K562 (cell line): Measurements from ENCODE around the gene AFDN. TPM values are rescaled to one million over a fixed set of nuclear protein-coding genes. Genes with fewer than 3 reads are reported as not detected.

Experiments used
- ATAC-seq: fragments of 200-7000 bp; cut with Tn5 transposase; 3 replicates; pipeline ENCODE4 v1.9.1; 2020; ENCODE audit warnings: moderate library complexity
- BruUV-seq: library from RNA; stranded (reverse); fragments of 400-500 nt; replicated peaks from 2 replicates; lab custom pipeline; 2021; lab: Mats Ljungman, UMichigan
- CTCF ChIA-PET: fragments of 300-600 bp; formaldehyde crosslinking; extraction: SDS; loops from one replicate; lab custom pipeline; 2021; ENCODE audit warnings: low intra/inter-chr PET ratio; lab: Yijun Ruan, JAX
- POLR2A ChIA-PET: fragments of 300-600, 350-650 bp; sonication (Branson Sonifier 250); formaldehyde crosslinking; extraction: SDS; loops from one replicate; lab custom pipeline; 2021; ENCODE audit warnings: antibody characterized with exemption, inconsistent platforms; lab: Yijun Ruan, JAX
- DNase-seq, 4 experiments: peaks; one replicate each; pipeline versions ENCODE4 v3.0.0 to v3.0.0-alpha.2; 2011 to 2018; ENCODE audit warnings: low spot score in 3 of 4, mixed read lengths in 3 of 4; ENCODE audit errors: extremely low read depth in 1 of 4
- FAIRE-seq: peaks from 2 replicates; lab custom pipeline; 2011; peaks lifted over from hg19 to GRCh38; lab: Jason Lieb, UNC
- H2AFZ ChIP-seq: 2 replicates; pipeline ENCODE4 v1.6.0; 2011; ENCODE audit warnings: low read depth, low read length, control low read depth, inconsistent platforms
- H3K27ac ChIP-seq: fragments of 200-600 bp; 3 replicates; pipeline ENCODE4 v1.8.0; 2011; ENCODE audit warnings: low read depth, mild to moderate bottlenecking, control low read depth, inconsistent platforms, low read length, moderate library complexity, mixed read lengths; ENCODE audit errors: extremely low read depth
- H3K27me3 ChIP-seq, 2 experiments: fragments of 300-600 bp in 1 of 2; 2 replicates in 1 of 2; 3 replicates in 1 of 2; pipeline versions ENCODE4 v1.6.0 to v1.8.0; 2011; ENCODE audit warnings: inconsistent platforms in 2 of 2, low read length in 2 of 2, mild to moderate bottlenecking in 1 of 2, mixed read lengths in 1 of 2, moderate library complexity in 1 of 2; ENCODE audit not compliant: control insufficient read depth in 2 of 2, insufficient read depth in 2 of 2
- H3K36me3 ChIP-seq: fragments of 300-600 bp; 3 replicates; pipeline ENCODE4 v1.8.0; 2011; ENCODE audit warnings: mild to moderate bottlenecking, low read length, inconsistent platforms; ENCODE audit not compliant: control insufficient read depth, insufficient read depth
- H3K4me1 ChIP-seq, 2 experiments: fragments of 200-600 bp in 1 of 2; replicated peaks in 1 of 2; 2 replicates in 1 of 2; 3 replicates in 1 of 2; pipeline versions ENCODE4 v1.5.1 to v1.8.0; 2011; ENCODE audit warnings: inconsistent platforms in 2 of 2, low read length in 2 of 2, mild to moderate bottlenecking in 1 of 2, mixed read lengths in 1 of 2, moderate library complexity in 1 of 2; ENCODE audit not compliant: control insufficient read depth in 2 of 2, insufficient read depth in 2 of 2
- H3K4me2 ChIP-seq: 2 replicates; pipeline ENCODE4 v1.6.1; 2011; ENCODE audit warnings: low read length, control low read depth, inconsistent platforms, mixed read lengths; ENCODE audit not compliant: insufficient read depth
- H3K4me3 ChIP-seq: fragments of 200-600 bp; sonication (generic), shearing (Covaris generic); 2 replicates; pipeline ENCODE4 v1.5.1; 2016; ENCODE audit warnings: control low read depth, inconsistent platforms
- H3K79me2 ChIP-seq: fragments of 200-600 bp; 3 replicates; pipeline ENCODE4 v1.8.0; 2011; ENCODE audit warnings: low read length, inconsistent platforms; ENCODE audit not compliant: control insufficient read depth, insufficient read depth
- H3K9ac ChIP-seq, 2 experiments: 2 replicates each; pipeline versions ENCODE4 v1.6.0 to v1.6.1; 2011; ENCODE audit warnings: low read depth in 2 of 2, low read length in 2 of 2, control low read depth in 1 of 2, inconsistent platforms in 1 of 2, mild to moderate bottlenecking in 1 of 2, mixed read lengths in 1 of 2; ENCODE audit not compliant: insufficient read depth in 1 of 2
- H3K9me1 ChIP-seq: one replicate; pipeline ENCODE4 v1.6.0; 2011; ENCODE audit warnings: inconsistent platforms, mild to moderate bottlenecking, low read length, moderate library complexity; ENCODE audit not compliant: control insufficient read depth, insufficient read depth
- H3K9me3 ChIP-seq: replicated peaks from 2 replicates; pipeline ENCODE4 v1.5.1; 2011; ENCODE audit warnings: low read depth, low read length, inconsistent platforms; ENCODE audit not compliant: control insufficient read depth, insufficient read depth
- H4K20me1 ChIP-seq: replicated peaks from 2 replicates; pipeline ENCODE4 v1.6.1; 2011; ENCODE audit warnings: low read length, inconsistent platforms, mixed read lengths; ENCODE audit not compliant: control insufficient read depth, insufficient read depth
- DEAF1 ChIP-seq: fragments of 450-650 bp; formaldehyde crosslinking; IDR thresholded peaks from 2 replicates; pipeline ENCODE4 v1.4.0; 2020; ENCODE audit warnings: mild to moderate bottlenecking, moderate library complexity
- FOXJ3 ChIP-seq: sonication (generic); formaldehyde crosslinking; IDR thresholded peaks from 2 replicates; pipeline ENCODE4 v1.4.0; 2020; ENCODE audit warnings: mild to moderate bottlenecking, missing genetic modification reagents
- FOXM1 ChIP-seq, 2 experiments: fragments of 450-650 bp in 1 of 2; sonication (generic) in 1 of 2; formaldehyde crosslinking in 1 of 2; IDR thresholded peaks; 2 replicates each; pipeline versions ENCODE4 v1.6.1 to v1.9.0; 2017 to 2022; ENCODE audit warnings: low read depth in 2 of 2, mild to moderate bottlenecking in 2 of 2, missing genetic modification reagents in 1 of 2, moderate library complexity in 1 of 2
- HDAC6 ChIP-seq: IDR thresholded peaks from 2 replicates; pipeline ENCODE4 v1.6.1; 2012; ENCODE audit warnings: low read depth, mild to moderate bottlenecking, control low read depth, inconsistent platforms, low read length, moderate library complexity
- JUNB ChIP-seq: fragments of 450-650 bp; formaldehyde crosslinking; conservative IDR thresholded peaks from 2 replicates; pipeline ENCODE4 v1.4.0; 2020; ENCODE audit warnings: mild to moderate bottlenecking
- MITF ChIP-seq: IDR thresholded peaks from 2 replicates; pipeline ENCODE4 v1.6.1; 2014; ENCODE audit warnings: antibody characterized with exemption
- MXD1 ChIP-seq: fragments of 250-450 bp; sonication (Bioruptor Pico); IDR thresholded peaks from 2 replicates; pipeline ENCODE4 v1.8.0; 2021; ENCODE audit warnings: borderline replicate concordance, mild to moderate bottlenecking, moderate library complexity; ENCODE audit not compliant: poor library complexity, severe bottlenecking
- NR0B1 ChIP-seq: fragments of 450-650 bp; IDR thresholded peaks from one replicate; pipeline ENCODE4 v1.6.1; 2018; ENCODE audit warnings: mild to moderate bottlenecking, moderate library complexity; ENCODE audit not compliant: partially characterized antibody
- THAP12 ChIP-seq: fragments of 250-450 bp; sonication (Bioruptor Pico); IDR thresholded peaks from 2 replicates; pipeline ENCODE4 v1.9.0; 2021; ENCODE audit warnings: mild to moderate bottlenecking, inconsistent platforms
- ZNF518B ChIP-seq: fragments of 250-450 bp; sonication (Bioruptor Pico); IDR thresholded peaks from 2 replicates; pipeline ENCODE4 v1.5.0; 2021; ENCODE audit warnings: mild to moderate bottlenecking, moderate library complexity
- WGBS: fragments of 100-300 bp; shearing (Covaris generic); methylation state at CpG from one replicate; pipeline ENCODE4 v1.1.6; 2016; ENCODE audit warnings: low coverage, mixed read lengths; ENCODE audit not compliant: insufficient coverage; ENCODE audit errors: missing lambda C conversion rate; 5-methylcytosine and 5-hydroxymethylcytosine counted together
- in situ Hi-C: fragments of 300-500 bp; cut with MboI; formaldehyde crosslinking; loops from 4 replicates; pipeline ENCODE4 v1.15.0; 2018; ENCODE audit warnings: inconsistent platforms, mixed read lengths
- intact Hi-C: fragments of 100-400 bp; cut with micrococcal nuclease; formaldehyde crosslinking; loops from 2 replicates; pipeline ENCODE4 v1.14.2; 2022
- polyA plus RNA-seq, 8 experiments: library from polyadenylated mRNA; depleted of rRNA in 4 of 8; stranded (reverse) in 5 of 8; unstranded in 3 of 8; fragments of >200 nt; fragmentation: Nextera tagmentation in 2 of 8; fragmentation: Illumina TruSeq in 1 of 8; extraction: Ambion mirVana in 2 of 8; extraction: Trizol in 1 of 8; gene quantifications; 2 replicates each; pipeline versions ENCODE4 v1.2.1 to v1.2.3, GENCODE V29; 2011 to 2014; ENCODE audit warnings: inconsistent platforms in 1 of 8, missing spikeins in 1 of 8
- total RNA-seq, 7 experiments: library from RNA; depleted of rRNA in 6 of 7; stranded (reverse); fragments of >200 nt in 6 of 7; fragmentation: Illumina TruSeq in 2 of 7; extraction: Trizol in 2 of 7; gene quantifications; 2 replicates each; pipeline versions ENCODE4 v1.2.1 to v1.2.3, GENCODE V29; 2011 to 2021; ENCODE audit warnings: low replicate concordance in 1 of 7

The AFDN gene
- total and polyA plus RNA-seq, 9 of the 15 experiments (the other 6 are each of a cell fraction or from before 2014, with no cell fraction given), result 7.2 to 129 (median 105) TPM

- H3K4me3 ChIP-seq, result no peak overlapping the region
- no peak for FAIRE-seq
- H3K36me3 ChIP-seq, result peaks cover 87% of the 10 kb centered on the region; the same call in 2 of the 3 replicates
- no peak overlapping the region for H3K27ac ChIP-seq
- peaks cover 7% of the 10 kb centered on the region for H3K9me1 ChIP-seq
- intact Hi-C loops (no loop called here), in situ Hi-C loops (no loop called here)
- ChIA-PET POLR2A (no interaction called here), CTCF (no interaction called here)
- no peaks in the 10 kb centered on the region for H4K20me1 ChIP-seq
- no peaks in the 10 kb centered on the region for H3K79me2 ChIP-seq
- no peaks in the 10 kb centered on the region for H3K9me3 ChIP-seq
- no peak; the same call in 2 of the 3 replicates for ATAC-seq
- H3K4me1 ChIP-seq, result no peaks in the 10 kb centered on the region
- DNase-seq, result no peak
- no peak overlapping the region for H3K4me2 ChIP-seq
- H3K9ac ChIP-seq, result no peak overlapping the region
- no peaks in the 10 kb centered on the region for H3K27me3 ChIP-seq
- no TSS peak for BruUV-seq
- WGBS, result 86% methylated on average over 3 of the region's 3 CpGs
- H2AFZ ChIP-seq, result no peak overlapping the region
- TF ChIP-seq HDAC6 (no peak), JUNB (CRISPR knock-in tag) (no peak), FOXJ3 (no peak), DEAF1 (CRISPR knock-in tag) (no peak), MXD1 (CRISPR knock-in tag) (no peak), ZNF518B (CRISPR knock-in tag) (no peak), FOXM1 (IDR thresholded peaks at IDR 0.05; ENCODE audit: low read depth) (no peak), FOXM1 (CRISPR knock-in tag; IDR thresholded peaks at IDR 0.05; ENCODE audit: low read depth) (no peak), THAP12 (CRISPR knock-in tag) (no peak), MITF (no peak), NR0B1 (no peak)
Observed at GRCh38 chr6:167919349-167919748, 92.6 kb downstream of the AFDN start.
